ENCODE results near the gene EEIG2.
"Not testable (repeated sequence)": the region's sequence is repeated elsewhere in the genome, so short reads cannot be mapped to it uniquely, and the experiment has no call there.

EEIG2 gene

GRCh38 chr1:108533351-108534083 is 26.4 kb upstream of the EEIG2 start:
- H3K27me3 Mint-ChIP-seq (ENCODE audit: low read depth), result peaks cover 2% of the 10 kb centered on the region
- no peaks in the 10 kb centered on the region for H3K36me3 Mint-ChIP-seq (ENCODE audit: low read depth)
- H3K27ac Mint-ChIP-seq, result no peak overlapping the region
- H3K9me3 Mint-ChIP-seq, result no peaks in the 10 kb centered on the region
- peak; percentile 57 for DNase-seq (ENCODE audit: low spot score)
- H3K4me3 Mint-ChIP-seq, result no peak overlapping the region
- peaks cover 15% of the 10 kb centered on the region for H3K4me1 Mint-ChIP-seq (ENCODE audit: low read depth)

- H3K36me3 Mint-ChIP-seq (ENCODE audit: low read depth), result no peaks in the 10 kb centered on the region
- H3K4me1 Mint-ChIP-seq (ENCODE audit: low read depth), result peaks cover 20% of the 10 kb centered on the region
Observed at GRCh38 chr1:108534759-108535158, 25.1 kb upstream of the EEIG2 start.

DNA sequence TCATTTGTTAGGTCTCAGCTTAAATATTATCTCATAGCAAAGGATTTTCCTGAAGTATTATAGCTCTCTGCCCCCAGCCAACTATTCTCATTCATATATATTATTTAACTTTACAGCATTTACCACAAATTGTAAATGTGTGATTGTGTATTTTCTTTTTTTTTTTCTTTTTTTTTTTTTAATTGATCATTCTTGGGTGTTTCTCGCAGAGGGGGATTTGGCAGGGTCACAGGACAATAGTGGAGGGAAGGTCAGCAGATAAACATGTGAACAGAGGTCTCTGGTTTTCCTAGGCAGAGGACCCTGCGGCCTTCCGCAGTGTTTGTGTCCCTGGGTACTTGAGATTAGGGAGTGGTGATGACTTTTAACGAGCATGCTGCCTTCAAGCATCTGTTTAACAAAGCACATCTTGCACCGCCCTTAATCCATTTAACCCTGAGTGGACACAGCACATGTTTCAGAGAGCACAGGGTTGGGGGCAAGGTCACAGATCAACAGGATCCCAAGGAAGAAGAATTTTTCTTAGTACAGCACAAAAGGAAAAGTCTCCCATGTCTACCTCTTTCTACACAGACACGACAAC is 24.5 kb upstream of the EEIG2 start:
- DNase-seq (ENCODE audit: low spot score); H3K36me3 Mint-ChIP-seq (ENCODE audit: low read depth): not testable (repeated sequence)

More at GRCh38 chr1:108534759-108535158, 25.1 kb upstream of the EEIG2 start:
- Mint-ChIP-seq H3K27ac (no peak overlapping the region), H3K9me3 (no peaks in the 10 kb centered on the region), H3K27me3 (ENCODE audit: low read depth) (peaks cover 7% of the 10 kb centered on the region), H3K4me3 (no peak overlapping the region)
- DNase-seq (ENCODE audit: low spot score), result no peak

GRCh38 chr1:108536021-108536420 is 23.9 kb upstream of the EEIG2 start:
- H3K36me3 Mint-ChIP-seq (ENCODE audit: low read depth); H3K27ac Mint-ChIP-seq; H3K9me3 Mint-ChIP-seq; H3K27me3 Mint-ChIP-seq (ENCODE audit: low read depth); DNase-seq (ENCODE audit: low spot score); H3K4me3 Mint-ChIP-seq: not testable (repeated sequence)
- peaks cover 20% of the 10 kb centered on the region for H3K4me1 Mint-ChIP-seq (ENCODE audit: low read depth)

More for the DNA sequence above, 24.5 kb upstream of the EEIG2 start:
- not testable (repeated sequence) for H3K27me3 Mint-ChIP-seq (ENCODE audit: low read depth); H3K9me3 Mint-ChIP-seq; H3K4me3 Mint-ChIP-seq; H3K27ac Mint-ChIP-seq
- H3K4me1 Mint-ChIP-seq (ENCODE audit: low read depth), result peaks cover 20% of the 10 kb centered on the region

GRCh38 chr1:108536791-108537190 is 23.1 kb upstream of the EEIG2 start:
- not testable (repeated sequence) for H3K27me3 Mint-ChIP-seq (ENCODE audit: low read depth); H3K27ac Mint-ChIP-seq; DNase-seq (ENCODE audit: low spot score); H3K36me3 Mint-ChIP-seq (ENCODE audit: low read depth); H3K9me3 Mint-ChIP-seq; H3K4me3 Mint-ChIP-seq
- H3K4me1 Mint-ChIP-seq (ENCODE audit: low read depth), result peaks cover 20% of the 10 kb centered on the region

DNA sequence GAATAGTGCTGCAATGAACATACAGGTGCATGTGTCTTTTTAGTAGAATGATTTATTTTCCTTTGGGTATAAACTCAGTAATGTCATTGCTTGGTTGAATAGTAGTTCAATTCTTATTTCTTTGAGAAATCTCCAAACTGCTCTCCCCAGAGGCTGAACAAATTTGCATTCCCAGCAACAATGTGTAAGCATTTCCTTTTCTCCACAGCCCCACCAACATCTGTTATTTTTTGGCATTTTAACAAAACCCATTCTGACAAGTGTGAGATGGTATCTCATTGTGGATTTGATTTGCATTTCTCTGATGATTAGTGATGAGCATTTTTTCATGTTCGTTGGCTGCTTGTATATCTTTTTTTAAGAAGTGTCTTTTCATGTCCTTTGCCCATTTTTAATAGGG is 21.9 kb upstream of the EEIG2 start:
- H3K27me3 Mint-ChIP-seq (ENCODE audit: low read depth), result peaks cover 16% of the 10 kb centered on the region
- no peaks in the 10 kb centered on the region for H3K9me3 Mint-ChIP-seq
- DNase-seq (ENCODE audit: low spot score), result no peak
- H3K4me3 Mint-ChIP-seq, result no peak overlapping the region
- peaks cover 19% of the 10 kb centered on the region for H3K4me1 Mint-ChIP-seq (ENCODE audit: low read depth)
- H3K27ac Mint-ChIP-seq, result no peak overlapping the region
- no peaks in the 10 kb centered on the region for H3K36me3 Mint-ChIP-seq (ENCODE audit: low read depth)

DNA sequence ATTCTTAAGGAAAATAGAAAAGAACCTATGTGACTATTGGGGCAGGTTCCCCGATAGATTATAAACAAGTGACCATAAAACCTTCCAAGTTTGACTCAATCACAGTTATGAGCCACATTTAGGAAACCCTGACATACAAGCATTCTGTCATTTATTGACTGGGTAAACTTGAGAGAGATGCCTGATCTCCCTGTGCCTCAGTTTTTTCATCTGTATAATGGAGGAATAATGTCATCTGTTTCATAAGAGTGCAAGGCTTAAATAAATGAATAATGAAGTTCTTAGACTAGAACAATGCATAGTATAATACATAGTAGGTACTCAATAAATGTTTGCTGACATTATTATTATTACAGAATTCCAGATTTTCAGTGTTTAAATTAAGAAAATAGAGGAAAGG is 18.9 kb upstream of the EEIG2 start:
- H3K27ac Mint-ChIP-seq, result no peak overlapping the region
- no peak overlapping the region for H3K4me3 Mint-ChIP-seq
- H3K36me3 Mint-ChIP-seq (ENCODE audit: low read depth), result peaks cover 4% of the 10 kb centered on the region
- DNase-seq (ENCODE audit: low spot score), result no peak
- peaks cover 41% of the 10 kb centered on the region for H3K27me3 Mint-ChIP-seq (ENCODE audit: low read depth)
- H3K4me1 Mint-ChIP-seq (ENCODE audit: low read depth), result peaks cover 15% of the 10 kb centered on the region
- no peaks in the 10 kb centered on the region for H3K9me3 Mint-ChIP-seq

GRCh38 chr1:108541861-108542260 is 18.0 kb upstream of the EEIG2 start:
- H3K9me3 Mint-ChIP-seq, result no peaks in the 10 kb centered on the region
- peaks cover 8% of the 10 kb centered on the region for H3K36me3 Mint-ChIP-seq (ENCODE audit: low read depth)
- peaks cover 15% of the 10 kb centered on the region for H3K4me1 Mint-ChIP-seq (ENCODE audit: low read depth)
- H3K4me3 Mint-ChIP-seq, result no peak overlapping the region
- no peak overlapping the region for H3K27ac Mint-ChIP-seq
- peaks cover 46% of the 10 kb centered on the region for H3K27me3 Mint-ChIP-seq (ENCODE audit: low read depth)
- DNase-seq (ENCODE audit: low spot score), result no peak

DNA sequence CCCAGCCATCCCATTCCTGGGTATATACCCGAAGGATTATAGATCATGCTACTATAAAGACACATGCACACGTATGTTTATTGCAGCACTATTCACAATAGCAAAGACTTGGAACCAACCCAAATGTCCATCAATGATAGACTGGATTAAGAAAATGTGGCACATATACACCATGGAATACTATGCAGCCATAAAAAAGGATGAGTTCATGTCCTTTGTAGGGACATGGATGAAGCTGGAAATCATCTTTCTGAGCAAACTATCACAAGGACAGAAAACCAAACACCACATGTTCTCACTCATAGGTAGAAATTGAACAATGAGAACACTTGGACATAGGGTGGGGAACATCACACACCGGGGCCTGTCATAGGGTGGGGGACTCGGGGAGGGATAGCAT is 12.4 kb upstream of the EEIG2 start:
- H3K9me3 Mint-ChIP-seq; H3K4me3 Mint-ChIP-seq; DNase-seq (ENCODE audit: low spot score); H3K36me3 Mint-ChIP-seq (ENCODE audit: low read depth); H3K4me1 Mint-ChIP-seq (ENCODE audit: low read depth); H3K27ac Mint-ChIP-seq: not testable (repeated sequence)
- peaks cover 43% of the 10 kb centered on the region for H3K27me3 Mint-ChIP-seq (ENCODE audit: low read depth)

- no peak for DNase-seq (ENCODE audit: low spot score)
- peaks cover 11% of the 10 kb centered on the region for H3K27me3 Mint-ChIP-seq (ENCODE audit: low read depth)
- H3K4me1 Mint-ChIP-seq (ENCODE audit: low read depth), result peaks cover 10% of the 10 kb centered on the region
- H3K4me3 Mint-ChIP-seq, result no peak overlapping the region
- peaks cover 2% of the 10 kb centered on the region for H3K36me3 Mint-ChIP-seq (ENCODE audit: low read depth)
- H3K9me3 Mint-ChIP-seq, result no peaks in the 10 kb centered on the region
- H3K27ac Mint-ChIP-seq, result no peak overlapping the region
Observed at GRCh38 chr1:108551137-108551862, 8.6 kb upstream of the EEIG2 start.

DNA sequence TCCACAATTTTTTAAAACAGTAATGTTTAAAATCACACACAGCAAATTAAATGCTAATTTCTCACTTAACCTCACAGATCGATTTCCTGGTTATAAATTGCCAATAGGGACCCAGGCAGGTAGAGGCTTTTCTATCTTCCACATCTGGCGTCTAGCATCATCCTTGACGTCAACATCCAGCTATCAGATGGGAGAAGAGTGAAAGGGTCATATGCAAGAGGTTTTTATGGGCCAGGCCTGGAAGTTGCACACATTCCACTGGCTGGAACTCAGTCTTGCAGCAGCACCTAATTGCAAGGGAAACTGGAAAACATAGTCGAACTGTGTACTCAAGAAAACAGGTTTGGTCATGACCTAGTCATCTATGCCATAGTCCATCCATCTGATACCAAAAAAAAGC is 6.0 kb upstream of the EEIG2 start:
- H3K36me3 Mint-ChIP-seq (ENCODE audit: low read depth), result no peaks in the 10 kb centered on the region
- no peaks in the 10 kb centered on the region for H3K9me3 Mint-ChIP-seq
- peaks cover 10% of the 10 kb centered on the region for H3K4me1 Mint-ChIP-seq (ENCODE audit: low read depth)
- H3K27me3 Mint-ChIP-seq (ENCODE audit: low read depth), result peaks cover 3% of the 10 kb centered on the region
- no peak overlapping the region for H3K27ac Mint-ChIP-seq
- no peak overlapping the region for H3K4me3 Mint-ChIP-seq
- DNase-seq (ENCODE audit: low spot score), result no peak

- Mint-ChIP-seq H3K4me3 (no peak overlapping the region), H3K36me3 (ENCODE audit: low read depth) (no peaks in the 10 kb centered on the region), H3K27ac (no peak overlapping the region), H3K9me3 (no peaks in the 10 kb centered on the region), H3K27me3 (ENCODE audit: low read depth) (no peaks in the 10 kb centered on the region), H3K4me1 (ENCODE audit: low read depth) (peaks cover 10% of the 10 kb centered on the region)
- DNase-seq (ENCODE audit: low spot score), result no peak
Observed at GRCh38 chr1:108554682-108555427, 5.0 kb upstream of the EEIG2 start.

DNA sequence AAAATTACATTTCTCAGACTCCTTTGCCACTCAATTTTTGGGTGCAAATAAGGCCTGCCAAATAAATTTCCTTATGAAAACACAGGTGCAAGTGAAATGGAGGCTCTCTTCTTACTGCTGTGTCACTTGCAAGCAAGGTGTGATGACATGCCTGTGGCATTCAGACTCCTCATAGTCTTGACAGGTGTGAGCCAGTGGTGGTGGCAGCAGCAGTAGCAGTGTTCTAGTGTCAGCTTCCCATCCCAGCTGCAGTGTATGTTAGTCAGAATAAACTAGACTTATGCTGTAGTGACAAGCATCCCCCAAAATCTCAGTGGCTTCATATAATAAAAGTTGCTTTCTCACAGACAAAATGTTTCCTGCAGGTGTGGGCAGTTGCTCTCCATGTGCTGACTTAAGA is 3.8 kb upstream of the EEIG2 start:
- H3K9me3 Mint-ChIP-seq, result no peaks in the 10 kb centered on the region
- no peaks in the 10 kb centered on the region for H3K27me3 Mint-ChIP-seq (ENCODE audit: low read depth)
- no peak overlapping the region for H3K4me3 Mint-ChIP-seq
- no peak overlapping the region for H3K27ac Mint-ChIP-seq
- peaks cover 14% of the 10 kb centered on the region for H3K4me1 Mint-ChIP-seq (ENCODE audit: low read depth)
- no peak for DNase-seq (ENCODE audit: low spot score)
- H3K36me3 Mint-ChIP-seq (ENCODE audit: low read depth), result no peaks in the 10 kb centered on the region

DNA sequence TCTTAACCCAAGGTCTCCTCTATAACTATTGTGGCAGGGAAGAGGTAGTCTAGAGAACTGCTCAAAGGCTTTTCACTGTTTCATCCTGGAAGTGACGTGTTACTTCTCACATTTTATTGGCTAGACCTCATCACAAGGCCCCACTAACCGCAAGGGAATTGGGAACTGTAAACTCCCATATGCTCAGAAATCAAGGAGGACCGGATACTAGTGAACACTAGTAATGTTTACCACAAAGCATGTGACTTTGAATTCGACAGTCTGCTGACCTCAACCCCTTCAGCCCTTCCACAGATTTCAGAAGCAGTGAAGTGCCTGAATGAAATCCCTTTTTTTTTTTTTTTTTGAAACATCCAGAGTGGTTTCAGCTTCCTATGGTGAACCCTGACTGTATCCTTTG is 3.4 kb upstream of the EEIG2 start:
- Mint-ChIP-seq H3K4me3 (no peak overlapping the region), H3K9me3 (no peaks in the 10 kb centered on the region), H3K27ac (no peak overlapping the region), H3K27me3 (ENCODE audit: low read depth) (no peaks in the 10 kb centered on the region), H3K36me3 (ENCODE audit: low read depth) (no peaks in the 10 kb centered on the region), H3K4me1 (ENCODE audit: low read depth) (peaks cover 15% of the 10 kb centered on the region)
- no peak for DNase-seq (ENCODE audit: low spot score)
